Liver (tissue), 9 donors: ENCODE results near the gene SGF29. TPM values are rescaled to one million over a fixed set of nuclear protein-coding genes. Genes with fewer than 3 reads are reported as not detected.

Experiments
- DNase-seq: peaks from one replicate; pipeline ENCODE4 v3.0.0-alpha.2; 2017; ENCODE audit warnings: low spot score
- H3K27ac ChIP-seq, 2 donors: one replicate each; pipeline ENCODE4 v1.7.0; 2013; ENCODE audit warnings: inconsistent platforms in 2 of 2, low read length in 2 of 2, control low read depth in 1 of 2, low read depth in 1 of 2, mild to moderate bottlenecking in 1 of 2
- H3K27me3 ChIP-seq, 4 donors: one replicate each; pipeline versions ENCODE4 v1.6.1 to v1.7.0; 2013; ENCODE audit warnings: low read length in 3 of 4, inconsistent platforms in 1 of 4, mild to moderate bottlenecking in 1 of 4, moderate library complexity in 1 of 4; ENCODE audit not compliant: control insufficient read depth in 4 of 4, insufficient read depth in 4 of 4
- H3K36me3 ChIP-seq, 4 donors: one replicate each; pipeline versions ENCODE4 v1.6.1 to v1.7.0; 2013; ENCODE audit warnings: low read length in 3 of 4, mild to moderate bottlenecking in 3 of 4, low read depth in 1 of 4, moderate library complexity in 1 of 4; ENCODE audit not compliant: control insufficient read depth in 4 of 4, insufficient read depth in 3 of 4
- H3K4me1 ChIP-seq, 4 donors: one replicate each; pipeline versions ENCODE4 v1.6.1 to v1.7.0; 2013; ENCODE audit warnings: low read length in 3 of 4, mild to moderate bottlenecking in 3 of 4, moderate library complexity in 1 of 4; ENCODE audit not compliant: control insufficient read depth in 4 of 4, insufficient read depth in 4 of 4
- H3K4me3 ChIP-seq, 3 donors: one replicate each; pipeline versions ENCODE4 v1.6.1 to v1.7.0; 2013; ENCODE audit warnings: low read length in 3 of 3, control low read depth in 1 of 3, low read depth in 1 of 3, mild to moderate bottlenecking in 1 of 3
- H3K9ac ChIP-seq, 2 donors: one replicate each; pipeline ENCODE4 v1.7.0; 2013; ENCODE audit warnings: low read length in 2 of 2, mild to moderate bottlenecking in 2 of 2, moderate library complexity in 2 of 2, control low read depth in 1 of 2, low read depth in 1 of 2
- H3K9me3 ChIP-seq, 4 donors: one replicate each; pipeline versions ENCODE4 v1.6.1 to v1.7.0; 2013; ENCODE audit warnings: low read length in 3 of 4; ENCODE audit not compliant: control insufficient read depth in 4 of 4
- EGR1 ChIP-seq, 2 donors: IDR thresholded peaks; 2 replicates each; pipeline ENCODE4 v1.6.1; 2016 to 2018; ENCODE audit warnings: antibody characterized with exemption in 2 of 2, low read depth in 2 of 2
- FOXA1 ChIP-seq: IDR thresholded peaks from 2 replicates; pipeline ENCODE4 v1.6.1; 2016; ENCODE audit warnings: antibody characterized with exemption
- FOXA2 ChIP-seq: IDR thresholded peaks from 2 replicates; pipeline ENCODE4 v1.6.1; 2016; ENCODE audit warnings: antibody characterized with exemption
- GABPA ChIP-seq, 2 donors: IDR thresholded peaks in 1 of 2; conservative IDR thresholded peaks in 1 of 2; 2 replicates each; pipeline ENCODE4 v1.6.1; 2016; ENCODE audit warnings: antibody characterized with exemption in 2 of 2, mild to moderate bottlenecking in 1 of 2, moderate library complexity in 1 of 2
- HNF4A ChIP-seq, 2 donors: conservative IDR thresholded peaks; 2 replicates each; pipeline ENCODE4 v1.6.1; 2016; ENCODE audit warnings: antibody characterized with exemption in 2 of 2, mild to moderate bottlenecking in 2 of 2
- HNF4G ChIP-seq: IDR thresholded peaks from 2 replicates; pipeline ENCODE4 v1.6.1; 2016; ENCODE audit warnings: antibody characterized with exemption
- JUND ChIP-seq, 2 donors: IDR thresholded peaks; 2 replicates each; pipeline ENCODE4 v1.6.1; 2016; ENCODE audit warnings: antibody characterized with exemption in 2 of 2
- NR2F2 ChIP-seq: IDR thresholded peaks from 2 replicates; pipeline ENCODE4 v1.6.1; 2016; ENCODE audit warnings: antibody characterized with exemption
- RAD21 ChIP-seq, 2 donors: IDR thresholded peaks; 2 replicates each; pipeline ENCODE4 v1.6.1; 2016; ENCODE audit warnings: antibody characterized with exemption in 2 of 2, mild to moderate bottlenecking in 2 of 2
- RXRA ChIP-seq, 2 donors: IDR thresholded peaks; 2 replicates each; pipeline ENCODE4 v1.6.1; 2017 to 2018; ENCODE audit warnings: antibody characterized with exemption in 2 of 2, mild to moderate bottlenecking in 1 of 2
- SP1 ChIP-seq: IDR thresholded peaks from 2 replicates; pipeline ENCODE4 v1.6.1; 2018; ENCODE audit warnings: antibody characterized with exemption, mild to moderate bottlenecking
- TAF1 ChIP-seq: conservative IDR thresholded peaks from 2 replicates; pipeline ENCODE4 v1.6.1; 2016; ENCODE audit warnings: antibody characterized with exemption, mild to moderate bottlenecking
- YY1 ChIP-seq: IDR thresholded peaks from 2 replicates; pipeline ENCODE4 v1.6.1; 2016; ENCODE audit warnings: antibody characterized with exemption, mild to moderate bottlenecking
- WGBS: extraction: QIAGEN DNeasy Blood & Tissue Kit; methylation state at CpG from one replicate; pipeline ENCODE4 v1.1.7; 2013; 5-methylcytosine and 5-hydroxymethylcytosine counted together
- polyA plus RNA-seq, 2 donors: library from polyadenylated mRNA; stranded (reverse) in 1 of 2; unstranded in 1 of 2; fragments of 200-250 nt in 1 of 2; fragments of >200 nt in 1 of 2; fragmentation: Nextera tagmentation in 1 of 2; extraction: Ambion mirVana in 1 of 2; gene quantifications; one replicate each; pipeline versions ENCODE4 v1.2.1 to v1.2.3, GENCODE V29; 2013 to 2015
- total RNA-seq, 2 donors: library from RNA; depleted of rRNA; stranded (reverse); fragments of >200 nt; gene quantifications; one replicate each; pipeline ENCODE4 v1.2.3, GENCODE V29; 2014
- TF ChIP-seq, protein P1 (sequence below): fragments of 150-350 bp; IDR thresholded peaks from 2 replicates; pipeline ENCODE4 v1.5.1; 2017; ENCODE audit warnings: improper control_type of control experiment, low read depth, low read length; ENCODE audit not compliant: missing input control
- TF ChIP-seq, protein P2 (sequence below): IDR thresholded peaks from 2 replicates; pipeline ENCODE4 v1.6.1; 2016; ENCODE audit warnings: antibody characterized with exemption
- TF ChIP-seq, protein P3 (sequence below): IDR thresholded peaks from 2 replicates; pipeline ENCODE4 v1.6.1; 2016; ENCODE audit warnings: antibody characterized with exemption, mild to moderate bottlenecking
- TF ChIP-seq, protein P4 (sequence below): IDR thresholded peaks from 2 replicates; pipeline ENCODE4 v1.6.1; 2016; ENCODE audit warnings: antibody characterized with exemption
- TF ChIP-seq, protein P5 (sequence below): IDR thresholded peaks from 2 replicates; pipeline ENCODE4 v1.6.1; 2016; ENCODE audit warnings: antibody characterized with exemption
- donor health status: healthy.
- donor health status: healthy.
- donor health status: healthy.
- donor health status: healthy.
- donor health status: healthy.

SGF29 gene
- total and polyA plus RNA-seq, 4 donors = 6.5 to 18.1 (median 10.5) TPM

DNA sequence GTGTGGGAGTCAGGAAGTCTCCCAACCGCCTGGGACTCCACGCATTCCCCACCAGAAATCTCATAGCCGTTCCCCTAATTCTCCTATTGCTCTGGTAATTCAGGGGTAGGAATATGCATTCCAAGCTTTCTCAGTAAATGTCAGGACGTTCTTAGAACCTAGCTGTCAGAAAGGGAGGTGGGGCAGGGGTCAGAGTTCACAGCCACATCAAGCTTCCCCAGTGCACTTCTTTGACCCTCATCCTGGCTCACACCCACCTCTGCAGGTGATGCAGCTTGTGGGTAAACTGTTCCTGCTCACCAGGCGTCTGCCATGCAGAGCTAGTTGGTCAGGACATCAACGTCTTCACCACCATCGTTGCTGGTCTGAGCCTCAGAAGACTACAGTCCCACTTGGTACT, 33.0 kb upstream of the SGF29 start:
- H3K4me1 ChIP-seq = peaks cover 0 to 11% (median 4%) of the 10 kb centered on the region in 4 donors
- no peaks in the 10 kb centered on the region for H3K9me3 ChIP-seq
- H3K9ac ChIP-seq = no peak overlapping the region
- no peak overlapping the region for H3K27ac ChIP-seq
- TF ChIP-seq YY1 (no peak), HNF4A (conservative IDR thresholded peaks at IDR 0.05) (peak in 1 of 2 donors; percentile 23), RXRA (IDR thresholded peaks at IDR 0.05) (peak in 1 of 2 donors; percentile 29)
- peaks cover 2 to 4% (median 3%) of the 10 kb centered on the region in 4 donors for H3K36me3 ChIP-seq
- no peak for DNase-seq
- 68% methylated on average over 7 of the region's 7 CpGs for WGBS
- no peak overlapping the region for H3K4me3 ChIP-seq
- H3K27me3 ChIP-seq = no peaks in the 10 kb centered on the region

DNA sequence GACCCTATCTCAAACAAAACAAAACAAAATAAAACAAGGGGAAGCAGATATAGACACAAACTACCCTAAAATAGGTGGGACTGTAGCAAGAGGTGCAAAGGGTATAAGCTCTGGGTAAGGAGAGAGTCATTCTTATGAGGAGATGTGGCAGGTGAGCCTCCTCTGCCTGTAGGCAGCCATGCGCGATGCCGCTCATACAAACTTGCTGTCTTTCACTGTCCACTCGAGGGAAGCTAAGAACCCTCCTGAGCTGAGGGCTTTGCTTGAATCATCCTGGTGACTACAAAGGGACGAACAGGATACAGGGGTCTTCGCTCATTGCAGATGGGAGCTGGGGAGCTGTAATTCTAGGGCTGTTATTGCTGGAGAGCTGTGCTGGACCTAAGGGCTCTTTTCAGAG, 32.3 kb upstream of the SGF29 start:
- H3K27me3 ChIP-seq = no peaks in the 10 kb centered on the region
- no peak overlapping the region for H3K9ac ChIP-seq
- H3K27ac ChIP-seq = no peak overlapping the region
- H3K36me3 ChIP-seq = peaks cover 2 to 4% (median 3%) of the 10 kb centered on the region in 4 donors
- TF ChIP-seq TAF1 (no peak), RAD21 (IDR thresholded peaks at IDR 0.05) (no peak), JUND (IDR thresholded peaks at IDR 0.05) (no peak), FOXA2 (no peak), HNF4A (conservative IDR thresholded peaks at IDR 0.05) (no peak), YY1 (no peak), EGR1 (IDR thresholded peaks at IDR 0.05; ENCODE audit: low read depth in 2 of 2) (no peak), HNF4G (no peak), GABPA (IDR thresholded peaks at IDR 0.05 in 1 of 2, conservative IDR thresholded peaks at IDR 0.05 in 1 of 2) (no peak), FOXA1 (no peak), RXRA (IDR thresholded peaks at IDR 0.05) (no peak), NR2F2 (no peak), SP1 (no peak)
- TF ChIP-seq, protein P1, sequence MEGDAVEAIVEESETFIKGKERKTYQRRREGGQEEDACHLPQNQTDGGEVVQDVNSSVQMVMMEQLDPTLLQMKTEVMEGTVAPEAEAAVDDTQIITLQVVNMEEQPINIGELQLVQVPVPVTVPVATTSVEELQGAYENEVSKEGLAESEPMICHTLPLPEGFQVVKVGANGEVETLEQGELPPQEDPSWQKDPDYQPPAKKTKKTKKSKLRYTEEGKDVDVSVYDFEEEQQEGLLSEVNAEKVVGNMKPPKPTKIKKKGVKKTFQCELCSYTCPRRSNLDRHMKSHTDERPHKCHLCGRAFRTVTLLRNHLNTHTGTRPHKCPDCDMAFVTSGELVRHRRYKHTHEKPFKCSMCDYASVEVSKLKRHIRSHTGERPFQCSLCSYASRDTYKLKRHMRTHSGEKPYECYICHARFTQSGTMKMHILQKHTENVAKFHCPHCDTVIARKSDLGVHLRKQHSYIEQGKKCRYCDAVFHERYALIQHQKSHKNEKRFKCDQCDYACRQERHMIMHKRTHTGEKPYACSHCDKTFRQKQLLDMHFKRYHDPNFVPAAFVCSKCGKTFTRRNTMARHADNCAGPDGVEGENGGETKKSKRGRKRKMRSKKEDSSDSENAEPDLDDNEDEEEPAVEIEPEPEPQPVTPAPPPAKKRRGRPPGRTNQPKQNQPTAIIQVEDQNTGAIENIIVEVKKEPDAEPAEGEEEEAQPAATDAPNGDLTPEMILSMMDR = no peak
- TF ChIP-seq, protein P2, sequence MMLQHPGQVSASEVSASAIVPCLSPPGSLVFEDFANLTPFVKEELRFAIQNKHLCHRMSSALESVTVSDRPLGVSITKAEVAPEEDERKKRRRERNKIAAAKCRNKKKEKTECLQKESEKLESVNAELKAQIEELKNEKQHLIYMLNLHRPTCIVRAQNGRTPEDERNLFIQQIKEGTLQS = no peak
- H3K9me3 ChIP-seq = no peaks in the 10 kb centered on the region
- no peak overlapping the region for H3K4me3 ChIP-seq
- no peak for DNase-seq
- WGBS = 90% methylated on average over 6 of the region's 6 CpGs
- peaks cover 0 to 12% (median 5%) of the 10 kb centered on the region in 4 donors for H3K4me1 ChIP-seq

DNA sequence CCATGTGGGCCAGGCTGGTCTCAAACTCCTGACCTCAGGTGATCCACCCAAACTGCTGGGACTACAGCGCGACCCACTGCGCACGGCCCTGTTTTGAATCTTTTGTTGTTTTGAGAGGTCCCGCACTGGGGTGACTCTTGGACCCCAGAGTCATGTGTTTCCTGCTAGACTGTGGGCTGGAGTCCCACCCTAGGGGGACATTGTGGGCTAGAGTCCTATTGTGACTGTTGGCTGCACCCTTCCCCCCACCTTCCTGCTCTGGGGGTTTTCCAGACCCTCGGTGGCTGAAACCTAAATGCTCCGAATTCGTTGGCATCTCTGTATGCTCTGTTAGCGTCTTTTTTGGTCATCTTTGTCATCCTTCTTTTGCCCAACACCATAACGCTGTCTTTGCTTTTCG, 30.9 kb upstream of the SGF29 start:
- DNase-seq = no peak
- 88% methylated on average over 11 of the region's 11 CpGs for WGBS
- Histone ChIP-seq H3K9ac (no peak overlapping the region), H3K9me3 (no peaks in the 10 kb centered on the region), H3K27me3 (no peaks in the 10 kb centered on the region), H3K4me1 (peaks cover 0 to 21% (median 11%) of the 10 kb centered on the region in 4 donors), H3K27ac (no peak overlapping the region), H3K4me3 (no peak overlapping the region), H3K36me3 (peaks cover 0 to 3% (median 0%) of the 10 kb centered on the region in 4 donors)
- TF ChIP-seq NR2F2 (no peak), EGR1 (IDR thresholded peaks at IDR 0.05; ENCODE audit: low read depth in 2 of 2) (no peak), YY1 (no peak), RAD21 (IDR thresholded peaks at IDR 0.05) (no peak), RXRA (IDR thresholded peaks at IDR 0.05) (no peak), FOXA1 (no peak)
- TF ChIP-seq, protein P3, sequence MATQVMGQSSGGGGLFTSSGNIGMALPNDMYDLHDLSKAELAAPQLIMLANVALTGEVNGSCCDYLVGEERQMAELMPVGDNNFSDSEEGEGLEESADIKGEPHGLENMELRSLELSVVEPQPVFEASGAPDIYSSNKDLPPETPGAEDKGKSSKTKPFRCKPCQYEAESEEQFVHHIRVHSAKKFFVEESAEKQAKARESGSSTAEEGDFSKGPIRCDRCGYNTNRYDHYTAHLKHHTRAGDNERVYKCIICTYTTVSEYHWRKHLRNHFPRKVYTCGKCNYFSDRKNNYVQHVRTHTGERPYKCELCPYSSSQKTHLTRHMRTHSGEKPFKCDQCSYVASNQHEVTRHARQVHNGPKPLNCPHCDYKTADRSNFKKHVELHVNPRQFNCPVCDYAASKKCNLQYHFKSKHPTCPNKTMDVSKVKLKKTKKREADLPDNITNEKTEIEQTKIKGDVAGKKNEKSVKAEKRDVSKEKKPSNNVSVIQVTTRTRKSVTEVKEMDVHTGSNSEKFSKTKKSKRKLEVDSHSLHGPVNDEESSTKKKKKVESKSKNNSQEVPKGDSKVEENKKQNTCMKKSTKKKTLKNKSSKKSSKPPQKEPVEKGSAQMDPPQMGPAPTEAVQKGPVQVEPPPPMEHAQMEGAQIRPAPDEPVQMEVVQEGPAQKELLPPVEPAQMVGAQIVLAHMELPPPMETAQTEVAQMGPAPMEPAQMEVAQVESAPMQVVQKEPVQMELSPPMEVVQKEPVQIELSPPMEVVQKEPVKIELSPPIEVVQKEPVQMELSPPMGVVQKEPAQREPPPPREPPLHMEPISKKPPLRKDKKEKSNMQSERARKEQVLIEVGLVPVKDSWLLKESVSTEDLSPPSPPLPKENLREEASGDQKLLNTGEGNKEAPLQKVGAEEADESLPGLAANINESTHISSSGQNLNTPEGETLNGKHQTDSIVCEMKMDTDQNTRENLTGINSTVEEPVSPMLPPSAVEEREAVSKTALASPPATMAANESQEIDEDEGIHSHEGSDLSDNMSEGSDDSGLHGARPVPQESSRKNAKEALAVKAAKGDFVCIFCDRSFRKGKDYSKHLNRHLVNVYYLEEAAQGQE = no peak
- TF ChIP-seq, protein P4, sequence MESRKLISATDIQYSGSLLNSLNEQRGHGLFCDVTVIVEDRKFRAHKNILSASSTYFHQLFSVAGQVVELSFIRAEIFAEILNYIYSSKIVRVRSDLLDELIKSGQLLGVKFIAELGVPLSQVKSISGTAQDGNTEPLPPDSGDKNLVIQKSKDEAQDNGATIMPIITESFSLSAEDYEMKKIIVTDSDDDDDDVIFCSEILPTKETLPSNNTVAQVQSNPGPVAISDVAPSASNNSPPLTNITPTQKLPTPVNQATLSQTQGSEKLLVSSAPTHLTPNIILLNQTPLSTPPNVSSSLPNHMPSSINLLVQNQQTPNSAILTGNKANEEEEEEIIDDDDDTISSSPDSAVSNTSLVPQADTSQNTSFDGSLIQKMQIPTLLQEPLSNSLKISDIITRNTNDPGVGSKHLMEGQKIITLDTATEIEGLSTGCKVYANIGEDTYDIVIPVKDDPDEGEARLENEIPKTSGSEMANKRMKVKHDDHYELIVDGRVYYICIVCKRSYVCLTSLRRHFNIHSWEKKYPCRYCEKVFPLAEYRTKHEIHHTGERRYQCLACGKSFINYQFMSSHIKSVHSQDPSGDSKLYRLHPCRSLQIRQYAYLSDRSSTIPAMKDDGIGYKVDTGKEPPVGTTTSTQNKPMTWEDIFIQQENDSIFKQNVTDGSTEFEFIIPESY = no peak
- TF ChIP-seq, protein P2 = no peak
- TF ChIP-seq, protein P1 = no peak
- TF ChIP-seq, protein P5, sequence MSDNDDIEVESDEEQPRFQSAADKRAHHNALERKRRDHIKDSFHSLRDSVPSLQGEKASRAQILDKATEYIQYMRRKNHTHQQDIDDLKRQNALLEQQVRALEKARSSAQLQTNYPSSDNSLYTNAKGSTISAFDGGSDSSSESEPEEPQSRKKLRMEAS = no peak
